ENCODE measurements around the gene SFMBT2. TPM values are rescaled to one million over a fixed set of nuclear protein-coding genes. Genes with fewer than 3 reads are reported as not detected.

Gene SFMBT2
- total and polyA plus RNA-seq, 10 of the 15 experiments (the other 5 are each of a cell fraction or from before 2014, with no cell fraction given), result 2.8 to 29.6 (median 15.1) TPM

DNA sequence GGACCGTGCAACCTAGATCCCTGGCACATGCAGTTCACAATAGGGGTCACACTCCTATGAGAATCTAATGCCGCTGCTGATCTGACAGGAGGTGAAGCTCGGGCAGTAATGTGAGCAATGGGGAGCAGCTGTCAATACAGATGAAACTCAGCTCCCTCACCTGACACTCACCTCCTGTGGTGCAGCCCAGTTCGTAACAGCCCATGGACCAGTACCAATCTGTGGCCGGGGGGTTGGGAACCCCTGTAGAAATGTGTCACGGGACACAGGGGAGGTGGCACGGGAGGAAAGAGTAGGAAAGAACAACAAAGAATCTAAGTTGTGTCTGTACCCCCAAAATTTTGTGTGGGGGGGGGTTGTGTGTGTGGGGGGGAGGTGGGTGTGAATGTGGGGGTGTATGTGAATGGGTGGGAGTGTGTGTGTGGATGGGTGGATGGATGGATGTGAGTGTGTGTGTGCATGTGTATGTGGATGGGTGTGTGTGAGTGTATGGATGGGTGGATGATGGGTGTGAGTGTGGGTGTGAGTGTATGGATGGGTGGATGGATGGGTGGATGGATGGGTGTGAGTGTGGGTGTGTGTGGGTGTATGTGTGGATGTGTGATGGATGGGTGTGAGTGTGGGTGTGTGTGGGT is 33.1 kb downstream of the SFMBT2 start:
- POLR2A ChIA-PET, result no interaction called here
- BruUV-seq (replicated peaks), result no TSS peak

More for the DNA sequence above, 33.1 kb downstream of the SFMBT2 start:
- Histone ChIP-seq H2AFZ (ENCODE audit: control insufficient read depth, low read depth, low read length) (no peak overlapping the region), H3K27ac (ENCODE audit: control insufficient read depth, insufficient read depth) (no peak overlapping the region), H4K20me1 (ENCODE audit: control insufficient read depth, insufficient read depth) (no peaks in the 10 kb centered on the region; the same call in 1 of the 2 replicates), H3K9me3 (replicated peaks; ENCODE audit: control insufficient read depth, insufficient read depth, low read length) (no peaks in the 10 kb centered on the region), H3K27me3 (replicated peaks in 1 of 2; ENCODE audit: control insufficient read depth in 2 of 2, insufficient read depth in 2 of 2, low read length in 1 of 2) (no peaks in the 10 kb centered on the region), H3K36me3 (ENCODE audit: control insufficient read depth in 2 of 2, insufficient read depth in 2 of 2, low read length in 1 of 2) (peaks cover 34 to 36% of the 10 kb centered on the region in 2 experiments), H3K4me3 (no peak overlapping the region), H3K79me2 (ENCODE audit: control insufficient read depth, insufficient read depth, low read length) (peaks cover 27% of the 10 kb centered on the region), H3K4me2 (ENCODE audit: control insufficient read depth, insufficient read depth) (no peak overlapping the region), H3K4me1 (ENCODE audit: control insufficient read depth, insufficient read depth, low read length) (peaks cover 2% of the 10 kb centered on the region; the same call in 1 of the 2 replicates), H3K9ac (ENCODE audit: control insufficient read depth, insufficient read depth, low read length) (no peak overlapping the region)
- DNase-seq (ENCODE audit: low read depth, low spot score) (no peak), FAIRE-seq (no peak), ATAC-seq (no peak)
- RAD21 ChIA-PET (ENCODE audit: unreplicated experiment), result no interaction called here
- TF ChIP-seq, protein P1, sequence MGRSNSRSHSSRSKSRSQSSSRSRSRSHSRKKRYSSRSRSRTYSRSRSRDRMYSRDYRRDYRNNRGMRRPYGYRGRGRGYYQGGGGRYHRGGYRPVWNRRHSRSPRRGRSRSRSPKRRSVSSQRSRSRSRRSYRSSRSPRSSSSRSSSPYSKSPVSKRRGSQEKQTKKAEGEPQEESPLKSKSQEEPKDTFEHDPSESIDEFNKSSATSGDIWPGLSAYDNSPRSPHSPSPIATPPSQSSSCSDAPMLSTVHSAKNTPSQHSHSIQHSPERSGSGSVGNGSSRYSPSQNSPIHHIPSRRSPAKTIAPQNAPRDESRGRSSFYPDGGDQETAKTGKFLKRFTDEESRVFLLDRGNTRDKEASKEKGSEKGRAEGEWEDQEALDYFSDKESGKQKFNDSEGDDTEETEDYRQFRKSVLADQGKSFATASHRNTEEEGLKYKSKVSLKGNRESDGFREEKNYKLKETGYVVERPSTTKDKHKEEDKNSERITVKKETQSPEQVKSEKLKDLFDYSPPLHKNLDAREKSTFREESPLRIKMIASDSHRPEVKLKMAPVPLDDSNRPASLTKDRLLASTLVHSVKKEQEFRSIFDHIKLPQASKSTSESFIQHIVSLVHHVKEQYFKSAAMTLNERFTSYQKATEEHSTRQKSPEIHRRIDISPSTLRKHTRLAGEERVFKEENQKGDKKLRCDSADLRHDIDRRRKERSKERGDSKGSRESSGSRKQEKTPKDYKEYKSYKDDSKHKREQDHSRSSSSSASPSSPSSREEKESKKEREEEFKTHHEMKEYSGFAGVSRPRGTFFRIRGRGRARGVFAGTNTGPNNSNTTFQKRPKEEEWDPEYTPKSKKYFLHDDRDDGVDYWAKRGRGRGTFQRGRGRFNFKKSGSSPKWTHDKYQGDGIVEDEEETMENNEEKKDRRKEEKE (IDR thresholded peaks at IDR 0.05), result no peak
- TF ChIP-seq CHD2 (IDR thresholded peaks at IDR 0.05; ENCODE audit: borderline replicate concordance, low read depth, low read length) (no peak), CHD4 (IDR thresholded peaks at IDR 0.05) (no peak), GABPA (IDR thresholded peaks at IDR 0.05; ENCODE audit: low read depth) (no peak), HCFC1 (IDR thresholded peaks at IDR 0.05; ENCODE audit: low read length) (no peak), STAT3 (IDR thresholded peaks at IDR 0.05; ENCODE audit: low read depth, low read length) (no peak), RAD21 (IDR thresholded peaks at IDR 0.05; ENCODE audit: insufficient read depth, low read depth, low read length) (no peak), TBL1XR1 (IDR thresholded peaks at IDR 0.05; ENCODE audit: low read depth, low read length) (no peak), HDAC2 (IDR thresholded peaks at IDR 0.05) (no peak), ZNF274 (IDR thresholded peaks at IDR 0.05; ENCODE audit: insufficient read depth, insufficient read length) (no peak), RBBP5 (conservative IDR thresholded peaks at IDR 0.05) (no peak), SMAD1 (IDR thresholded peaks at IDR 0.05; ENCODE audit: low read depth, partially characterized antibody) (no peak)
- TF ChIP-seq, protein P2, sequence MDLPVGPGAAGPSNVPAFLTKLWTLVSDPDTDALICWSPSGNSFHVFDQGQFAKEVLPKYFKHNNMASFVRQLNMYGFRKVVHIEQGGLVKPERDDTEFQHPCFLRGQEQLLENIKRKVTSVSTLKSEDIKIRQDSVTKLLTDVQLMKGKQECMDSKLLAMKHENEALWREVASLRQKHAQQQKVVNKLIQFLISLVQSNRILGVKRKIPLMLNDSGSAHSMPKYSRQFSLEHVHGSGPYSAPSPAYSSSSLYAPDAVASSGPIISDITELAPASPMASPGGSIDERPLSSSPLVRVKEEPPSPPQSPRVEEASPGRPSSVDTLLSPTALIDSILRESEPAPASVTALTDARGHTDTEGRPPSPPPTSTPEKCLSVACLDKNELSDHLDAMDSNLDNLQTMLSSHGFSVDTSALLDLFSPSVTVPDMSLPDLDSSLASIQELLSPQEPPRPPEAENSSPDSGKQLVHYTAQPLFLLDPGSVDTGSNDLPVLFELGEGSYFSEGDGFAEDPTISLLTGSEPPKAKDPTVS (IDR thresholded peaks at IDR 0.05; ENCODE audit: low read depth, low read length), result no peak
- TF ChIP-seq, protein P3, sequence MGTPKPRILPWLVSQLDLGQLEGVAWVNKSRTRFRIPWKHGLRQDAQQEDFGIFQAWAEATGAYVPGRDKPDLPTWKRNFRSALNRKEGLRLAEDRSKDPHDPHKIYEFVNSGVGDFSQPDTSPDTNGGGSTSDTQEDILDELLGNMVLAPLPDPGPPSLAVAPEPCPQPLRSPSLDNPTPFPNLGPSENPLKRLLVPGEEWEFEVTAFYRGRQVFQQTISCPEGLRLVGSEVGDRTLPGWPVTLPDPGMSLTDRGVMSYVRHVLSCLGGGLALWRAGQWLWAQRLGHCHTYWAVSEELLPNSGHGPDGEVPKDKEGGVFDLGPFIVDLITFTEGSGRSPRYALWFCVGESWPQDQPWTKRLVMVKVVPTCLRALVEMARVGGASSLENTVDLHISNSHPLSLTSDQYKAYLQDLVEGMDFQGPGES (IDR thresholded peaks at IDR 0.05), result no peak
- in situ Hi-C loops (cut with MboI), result no loop called here
- SMC1A ChIA-PET (ENCODE audit: uncharacterized antibody, unreplicated experiment), result no interaction called here
- intact Hi-C loops (cut with micrococcal nuclease; ENCODE audit: unreplicated experiment), result no loop called here
- 97% methylated on average over 7 of the region's 7 CpGs for WGBS (ENCODE audit: insufficient coverage, insufficient replicate concordance, low lambda C conversion rate, missing lambda C conversion rate)
- CTCF ChIA-PET, result no interaction called here
